Mesothelial cell of epicardium (in vitro differentiated cells): ENCODE measurements around the gene BMP8A. TPM values are rescaled to one million over a fixed set of nuclear protein-coding genes. Genes with fewer than 3 reads are reported as not detected.
"Not testable (repeated sequence)": the region's sequence is repeated elsewhere in the genome, so short reads cannot be mapped to it uniquely, and the experiment has no call there.

Source experiments
- DNase-seq, 2 experiments: peaks; one replicate each; pipeline ENCODE4 v3.0.0; 2021; ENCODE audit warnings: low spot score in 2 of 2; ENCODE audit not compliant: unreplicated experiment in 2 of 2
- H3K27ac Mint-ChIP-seq: 2 replicates; pipeline ENCODE4 v1.8.0; 2021; ENCODE audit warnings: mixed read lengths
- H3K27me3 Mint-ChIP-seq: 2 replicates; pipeline ENCODE4 v1.8.0; 2021; ENCODE audit warnings: low read depth, mixed read lengths
- H3K36me3 Mint-ChIP-seq: 2 replicates; pipeline ENCODE4 v1.8.0; 2021; ENCODE audit warnings: mixed read lengths
- H3K4me1 Mint-ChIP-seq: 2 replicates; pipeline ENCODE4 v1.8.0; 2021; ENCODE audit warnings: mixed read lengths
- H3K4me3 Mint-ChIP-seq: 2 replicates; pipeline ENCODE4 v1.8.0; 2021; ENCODE audit warnings: mild to moderate bottlenecking, moderate library complexity, mixed read lengths
- H3K9me3 Mint-ChIP-seq: 2 replicates; pipeline ENCODE4 v1.8.0; 2021; ENCODE audit warnings: mixed read lengths
- total RNA-seq: library from RNA; stranded (reverse); gene quantifications from 3 replicates; pipeline ENCODE4 v1.2.1, GENCODE V29; 2021
- TF ChIP-seq, protein P1 (sequence below): fragments of 200-600 bp; sonication (generic); IDR thresholded peaks from one replicate; pipeline ENCODE4 v1.5.0; 2021; ENCODE audit warnings: antibody characterized with exemption; ENCODE audit not compliant: unreplicated experiment

BMP8A gene
- total RNA-seq, 1 donor from 2014 or later = not detected

DNA sequence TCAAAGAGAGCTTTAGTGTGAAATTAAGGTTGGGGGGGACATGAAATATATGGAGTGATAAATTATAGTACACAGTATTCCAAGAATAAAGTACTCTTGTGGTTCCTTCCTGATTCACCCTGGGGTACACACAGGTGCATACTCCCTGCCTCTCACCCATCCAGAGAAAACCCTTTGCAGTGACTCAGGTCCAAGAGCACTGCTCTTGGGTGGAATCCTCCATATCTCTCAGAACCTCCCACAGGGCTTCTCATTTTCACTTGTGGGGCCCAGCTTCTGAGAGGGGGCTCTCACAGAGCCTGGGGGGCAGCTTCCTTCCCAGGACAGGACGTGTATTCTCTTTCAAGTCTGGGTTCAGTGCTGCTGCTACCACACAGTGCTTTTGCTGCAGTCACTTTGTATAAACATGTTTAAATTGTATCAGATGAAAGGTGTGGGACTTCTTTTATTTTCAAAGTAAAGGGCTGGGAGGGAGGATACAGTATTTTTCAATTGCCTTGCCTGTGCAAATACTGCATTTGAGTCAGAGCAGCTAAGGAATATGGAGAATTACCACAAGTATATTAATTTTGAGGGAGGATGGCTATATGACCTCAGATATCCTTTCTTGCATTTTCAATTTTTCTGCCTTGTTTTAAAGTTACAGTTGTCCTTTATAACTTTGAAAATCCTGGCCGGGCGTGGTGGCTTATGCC lies 24.9 kb upstream of the BMP8A start:
- Mint-ChIP-seq H3K9me3 (no peaks in the 10 kb centered on the region), H3K4me1 (peaks cover 4% of the 10 kb centered on the region), H3K27me3 (no peaks in the 10 kb centered on the region), H3K36me3 (peaks cover 41% of the 10 kb centered on the region), H3K27ac (no peak overlapping the region), H3K4me3 (no peak overlapping the region)
- TF ChIP-seq, protein P1, sequence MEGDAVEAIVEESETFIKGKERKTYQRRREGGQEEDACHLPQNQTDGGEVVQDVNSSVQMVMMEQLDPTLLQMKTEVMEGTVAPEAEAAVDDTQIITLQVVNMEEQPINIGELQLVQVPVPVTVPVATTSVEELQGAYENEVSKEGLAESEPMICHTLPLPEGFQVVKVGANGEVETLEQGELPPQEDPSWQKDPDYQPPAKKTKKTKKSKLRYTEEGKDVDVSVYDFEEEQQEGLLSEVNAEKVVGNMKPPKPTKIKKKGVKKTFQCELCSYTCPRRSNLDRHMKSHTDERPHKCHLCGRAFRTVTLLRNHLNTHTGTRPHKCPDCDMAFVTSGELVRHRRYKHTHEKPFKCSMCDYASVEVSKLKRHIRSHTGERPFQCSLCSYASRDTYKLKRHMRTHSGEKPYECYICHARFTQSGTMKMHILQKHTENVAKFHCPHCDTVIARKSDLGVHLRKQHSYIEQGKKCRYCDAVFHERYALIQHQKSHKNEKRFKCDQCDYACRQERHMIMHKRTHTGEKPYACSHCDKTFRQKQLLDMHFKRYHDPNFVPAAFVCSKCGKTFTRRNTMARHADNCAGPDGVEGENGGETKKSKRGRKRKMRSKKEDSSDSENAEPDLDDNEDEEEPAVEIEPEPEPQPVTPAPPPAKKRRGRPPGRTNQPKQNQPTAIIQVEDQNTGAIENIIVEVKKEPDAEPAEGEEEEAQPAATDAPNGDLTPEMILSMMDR = no peak
- no peak for DNase-seq

DNA sequence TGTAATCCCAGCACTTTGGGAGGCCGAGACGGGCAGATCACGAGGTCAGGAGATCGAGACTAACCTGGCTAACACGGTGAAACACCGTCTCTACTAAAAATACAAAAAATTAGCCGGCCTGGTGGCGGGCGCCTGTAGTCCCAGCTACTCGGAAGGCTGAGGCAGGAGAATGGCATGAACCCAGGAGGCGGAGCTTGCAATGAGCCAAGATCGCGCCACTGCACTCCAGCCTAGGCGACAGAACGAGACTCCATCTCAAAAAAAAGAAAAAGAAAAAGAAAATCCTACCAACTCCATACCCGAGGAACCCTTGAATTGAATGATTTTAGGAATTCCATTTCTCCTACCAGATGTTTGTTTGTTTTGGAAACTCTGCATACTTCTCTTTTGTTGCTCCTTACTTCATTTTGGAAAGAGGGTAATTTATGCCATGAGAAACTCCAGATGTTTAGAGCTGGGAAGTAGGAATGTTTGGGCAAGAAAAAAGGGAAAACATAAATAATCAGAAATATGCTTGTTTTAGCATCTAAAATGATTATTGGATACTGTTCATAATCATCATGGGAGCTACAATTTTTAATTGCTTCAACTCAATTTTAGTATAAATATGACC lies 24.2 kb upstream of the BMP8A start:
- not testable (repeated sequence) for H3K4me3 Mint-ChIP-seq, H3K4me1 Mint-ChIP-seq, H3K9me3 Mint-ChIP-seq, H3K27me3 Mint-ChIP-seq, DNase-seq, H3K27ac Mint-ChIP-seq
- peaks cover 39% of the 10 kb centered on the region for H3K36me3 Mint-ChIP-seq

GRCh38 chr1:39469150-39469549 lies 22.3 kb upstream of the BMP8A start:
- Mint-ChIP-seq H3K9me3 (no peaks in the 10 kb centered on the region), H3K4me1 (peaks cover 4% of the 10 kb centered on the region), H3K36me3 (peaks cover 38% of the 10 kb centered on the region), H3K27me3 (no peaks in the 10 kb centered on the region), H3K4me3 (no peak overlapping the region), H3K27ac (no peak overlapping the region)
- no peak for DNase-seq
- TF ChIP-seq, protein P1 = no peak

DNA sequence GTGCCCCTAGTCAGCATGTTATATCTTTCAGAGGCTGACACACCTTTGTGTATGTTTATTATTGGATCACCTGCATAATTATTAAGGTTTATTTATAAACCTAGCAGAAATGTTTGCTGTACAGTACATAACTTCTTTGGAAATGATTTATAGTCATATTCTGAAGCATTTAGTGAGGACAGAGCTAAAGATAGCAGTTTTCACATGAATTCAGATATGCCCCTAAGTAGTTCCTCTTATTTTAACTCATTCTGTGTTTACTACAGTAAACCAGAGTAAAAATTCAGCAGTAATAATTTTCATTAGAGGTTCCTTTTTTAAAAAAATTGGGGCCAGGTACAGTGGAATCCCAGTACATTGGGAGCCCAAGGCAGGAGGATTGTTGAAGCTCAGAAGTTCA lies 21.4 kb upstream of the BMP8A start:
- H3K27me3 Mint-ChIP-seq = no peaks in the 10 kb centered on the region
- DNase-seq = no peak
- H3K27ac Mint-ChIP-seq = no peak overlapping the region
- H3K4me3 Mint-ChIP-seq = no peak overlapping the region
- H3K36me3 Mint-ChIP-seq = peaks cover 37% of the 10 kb centered on the region
- H3K9me3 Mint-ChIP-seq = no peaks in the 10 kb centered on the region
- TF ChIP-seq, protein P1 = no peak
- H3K4me1 Mint-ChIP-seq = peaks cover 4% of the 10 kb centered on the region

DNA sequence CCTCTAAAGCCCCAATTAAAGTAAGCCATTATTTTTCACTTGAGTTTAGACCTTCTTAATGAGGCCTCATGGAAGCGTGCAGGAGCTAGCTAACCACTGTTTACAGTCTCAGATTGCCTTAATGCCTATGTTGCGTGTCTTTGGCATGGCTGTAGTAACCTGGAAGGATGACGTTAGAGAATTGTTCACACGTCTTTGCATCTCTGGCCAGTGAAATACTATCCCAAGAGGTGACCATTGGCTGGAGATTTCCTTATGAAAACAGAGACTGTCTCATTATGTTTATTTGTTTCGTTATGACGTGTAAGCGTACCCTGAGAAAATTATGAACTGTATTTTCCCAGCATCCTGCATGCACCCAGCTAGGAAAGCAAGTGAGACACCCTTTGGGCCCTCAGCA lies 18.6 kb upstream of the BMP8A start:
- TF ChIP-seq, protein P1 = no peak
- Mint-ChIP-seq H3K4me3 (no peak overlapping the region), H3K4me1 (peaks cover 4% of the 10 kb centered on the region), H3K9me3 (no peaks in the 10 kb centered on the region), H3K27ac (no peak overlapping the region), H3K36me3 (peaks cover 33% of the 10 kb centered on the region), H3K27me3 (no peaks in the 10 kb centered on the region)
- DNase-seq = no peak

DNA sequence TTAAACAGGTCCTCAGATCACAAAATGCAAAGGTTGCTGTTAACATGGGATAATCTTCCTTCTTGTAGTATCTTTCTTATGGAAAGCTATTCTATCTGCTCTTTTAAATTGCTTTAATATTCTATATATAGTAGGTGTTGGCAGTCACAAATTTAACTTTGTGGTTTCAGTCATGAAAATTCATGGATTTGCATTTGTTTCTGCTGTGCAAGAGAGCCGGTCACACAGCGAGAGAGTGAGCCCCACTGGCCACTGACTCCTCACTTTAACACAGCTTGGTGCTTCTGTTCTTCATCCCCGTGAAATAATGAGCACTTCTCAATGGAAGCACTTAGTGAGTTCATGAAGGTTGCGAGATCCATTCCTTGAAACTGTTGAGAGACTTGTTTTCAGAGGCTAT lies 18.1 kb upstream of the BMP8A start:
- Mint-ChIP-seq H3K27ac (no peak overlapping the region), H3K4me3 (no peak overlapping the region), H3K27me3 (no peaks in the 10 kb centered on the region)

More for the DNA sequence above, 18.1 kb upstream of the BMP8A start:
- TF ChIP-seq, protein P1 = no peak
- H3K4me1 Mint-ChIP-seq = peaks cover 4% of the 10 kb centered on the region
- no peaks in the 10 kb centered on the region for H3K9me3 Mint-ChIP-seq
- H3K36me3 Mint-ChIP-seq = peaks cover 33% of the 10 kb centered on the region
- DNase-seq = no peak
